ENCODE results near the gene NMT1.

The NMT1 gene

DNA sequence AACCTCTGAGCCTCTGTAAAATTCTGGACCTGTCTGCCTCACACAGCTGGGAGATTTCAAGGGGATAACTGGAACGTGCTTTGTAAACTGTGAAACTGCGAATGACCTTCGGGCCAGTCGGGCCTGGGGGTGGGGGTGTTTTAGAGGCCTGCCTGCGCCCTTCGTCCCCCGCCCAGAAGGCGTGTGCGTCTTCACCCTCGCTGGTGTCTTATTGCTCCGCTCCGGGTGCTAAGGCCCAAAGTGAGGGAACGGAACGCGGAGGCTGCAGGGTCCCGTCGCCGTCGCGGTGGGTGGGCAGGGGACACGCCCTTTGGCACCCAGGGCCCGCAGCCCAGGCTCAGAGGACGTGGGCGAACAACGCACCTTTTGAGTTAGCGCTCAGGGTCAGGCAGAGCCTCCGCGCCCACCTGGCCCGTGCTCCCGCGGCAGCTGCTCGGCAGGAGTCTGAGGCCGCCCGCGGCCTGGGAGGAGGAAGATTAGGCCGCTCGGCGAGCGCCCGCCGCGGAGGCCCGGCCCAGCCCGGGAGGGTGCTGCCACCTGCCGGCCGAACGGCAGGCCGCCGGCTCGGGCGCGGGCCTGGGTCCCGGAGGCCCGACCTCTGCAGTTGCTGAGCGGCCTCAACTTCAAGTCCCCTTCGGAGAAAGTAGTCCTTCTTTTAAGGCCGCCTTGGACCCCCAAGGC lies 39.4 kb upstream of the NMT1 start:
- peak overlapping the region; percentile 47 for H3K4me3 ChIP-seq
- H3K9ac ChIP-seq: no peak overlapping the region
- peaks cover 26% of the 10 kb centered on the region for H3K4me1 ChIP-seq
- peaks cover 31% of the 10 kb centered on the region for H3K36me3 ChIP-seq
- peak overlapping the region; percentile 69 for H3K4me2 ChIP-seq
- H3K27ac ChIP-seq: no peak overlapping the region
- H3K9me3 ChIP-seq: no peaks in the 10 kb centered on the region
- H4K20me1 ChIP-seq: peaks cover 53% of the 10 kb centered on the region
- peaks cover 58% of the 10 kb centered on the region for H3K27me3 ChIP-seq
- TF ChIP-seq Cebpa-rat (IDR thresholded peaks at IDR 0.05): no peak

DNA sequence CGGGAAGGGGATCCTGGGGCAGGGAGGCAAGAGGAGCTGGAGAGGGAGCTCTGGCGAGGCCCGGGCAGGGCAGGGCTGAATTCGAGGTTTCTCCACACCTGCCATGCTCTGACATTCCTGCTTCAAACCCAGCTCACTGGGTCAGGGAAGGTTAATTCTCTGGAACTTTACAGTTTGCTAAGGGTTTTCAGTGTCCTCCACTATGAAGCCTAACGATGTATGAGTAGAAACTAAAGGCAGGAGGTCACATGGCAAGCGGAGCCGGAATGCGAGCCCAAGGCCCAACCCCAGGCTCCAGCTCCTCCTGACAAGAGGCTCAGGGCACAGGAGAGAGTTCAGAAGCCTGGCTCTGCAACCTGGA lies 38.8 kb upstream of the NMT1 start:
- Histone ChIP-seq H3K9ac (no peak overlapping the region), H4K20me1 (peaks cover 53% of the 10 kb centered on the region), H3K27me3 (peaks cover 57% of the 10 kb centered on the region), H3K4me3 (no peak overlapping the region), H3K9me3 (no peaks in the 10 kb centered on the region), H3K36me3 (peaks cover 36% of the 10 kb centered on the region), H3K4me1 (peaks cover 26% of the 10 kb centered on the region), H3K4me2 (peak overlapping the region; percentile 69), H3K27ac (no peak overlapping the region)
- no peak for TF ChIP-seq Cebpa-rat (IDR thresholded peaks at IDR 0.05)

DNA sequence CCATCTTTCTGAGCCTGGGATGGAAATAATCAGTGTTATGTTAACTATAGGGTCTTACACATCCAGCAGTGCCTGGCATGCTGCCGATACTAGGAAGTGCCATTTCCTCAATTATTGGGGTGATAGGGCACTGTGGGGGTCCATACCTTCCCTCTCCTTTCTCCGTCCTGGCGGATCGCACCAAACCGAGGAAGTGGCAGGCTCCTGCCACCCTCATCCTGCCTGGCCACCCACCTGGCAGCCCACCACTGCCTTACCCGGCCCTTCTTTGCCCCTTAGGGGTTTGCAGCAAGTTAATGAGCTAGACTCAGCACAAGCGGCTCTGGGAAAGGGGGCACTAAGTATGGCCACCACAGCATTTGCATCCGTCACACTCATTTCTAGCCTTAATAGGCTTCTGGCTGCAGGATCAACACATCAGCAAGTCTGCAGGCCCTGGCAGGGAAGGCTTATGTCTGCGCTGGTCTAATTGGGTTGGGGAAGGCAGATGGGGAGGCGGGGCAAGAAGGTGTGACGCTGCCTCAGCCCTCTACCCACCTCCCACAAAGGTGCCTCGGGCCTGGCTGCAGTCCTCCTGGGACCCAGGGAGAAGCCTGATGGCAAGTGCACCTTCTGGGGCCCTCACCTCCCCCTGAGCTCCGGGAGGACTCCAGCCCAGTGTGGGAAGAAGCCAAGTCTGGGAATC lies 38.3 kb upstream of the NMT1 start:
- Histone ChIP-seq H3K9me3 (no peaks in the 10 kb centered on the region), H3K4me2 (0 out of 2 replicates have a peak overlapping the region, but pooled peaks have one; percentile 69), H3K36me3 (peaks cover 41% of the 10 kb centered on the region), H3K4me3 (no peak overlapping the region), H3K4me1 (peaks cover 26% of the 10 kb centered on the region), H4K20me1 (peaks cover 50% of the 10 kb centered on the region), H3K9ac (no peak overlapping the region), H3K27ac (no peak overlapping the region), H3K27me3 (peaks cover 52% of the 10 kb centered on the region)
- TF ChIP-seq Cebpa-rat (IDR thresholded peaks at IDR 0.05): no peak

DNA sequence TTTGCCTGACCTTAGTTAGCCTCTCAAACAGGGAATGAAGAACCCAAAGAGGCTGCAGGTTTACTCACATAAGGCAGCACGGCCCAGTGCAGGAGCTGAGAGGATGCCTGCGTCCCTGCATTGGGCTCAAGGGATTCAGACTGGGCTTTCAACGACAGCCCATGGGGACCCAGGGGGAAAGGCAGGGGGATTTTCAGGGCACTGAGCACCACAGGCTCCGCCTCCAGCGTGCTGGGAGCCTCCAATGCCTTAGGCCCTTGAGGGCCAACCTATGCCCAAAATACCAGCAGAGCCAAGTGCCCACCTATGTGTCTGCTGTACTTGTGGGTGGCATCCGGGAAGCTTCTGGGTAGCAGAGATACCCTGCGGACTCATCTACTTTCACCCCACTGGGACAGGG lies 32.0 kb upstream of the NMT1 start:
- H3K36me3 ChIP-seq: peaks cover 80% of the 10 kb centered on the region
- no peak overlapping the region for H3K27ac ChIP-seq
- H3K4me2 ChIP-seq: peak overlapping the region; percentile 59
- no peaks in the 10 kb centered on the region for H3K27me3 ChIP-seq
- H3K9me3 ChIP-seq: no peaks in the 10 kb centered on the region
- TF ChIP-seq Cebpa-rat (IDR thresholded peaks at IDR 0.05): no peak
- peaks cover 32% of the 10 kb centered on the region for H4K20me1 ChIP-seq
- H3K4me1 ChIP-seq: peaks cover 40% of the 10 kb centered on the region
- H3K4me3 ChIP-seq: no peak overlapping the region
- peak overlapping the region; percentile 51 for H3K9ac ChIP-seq

DNA sequence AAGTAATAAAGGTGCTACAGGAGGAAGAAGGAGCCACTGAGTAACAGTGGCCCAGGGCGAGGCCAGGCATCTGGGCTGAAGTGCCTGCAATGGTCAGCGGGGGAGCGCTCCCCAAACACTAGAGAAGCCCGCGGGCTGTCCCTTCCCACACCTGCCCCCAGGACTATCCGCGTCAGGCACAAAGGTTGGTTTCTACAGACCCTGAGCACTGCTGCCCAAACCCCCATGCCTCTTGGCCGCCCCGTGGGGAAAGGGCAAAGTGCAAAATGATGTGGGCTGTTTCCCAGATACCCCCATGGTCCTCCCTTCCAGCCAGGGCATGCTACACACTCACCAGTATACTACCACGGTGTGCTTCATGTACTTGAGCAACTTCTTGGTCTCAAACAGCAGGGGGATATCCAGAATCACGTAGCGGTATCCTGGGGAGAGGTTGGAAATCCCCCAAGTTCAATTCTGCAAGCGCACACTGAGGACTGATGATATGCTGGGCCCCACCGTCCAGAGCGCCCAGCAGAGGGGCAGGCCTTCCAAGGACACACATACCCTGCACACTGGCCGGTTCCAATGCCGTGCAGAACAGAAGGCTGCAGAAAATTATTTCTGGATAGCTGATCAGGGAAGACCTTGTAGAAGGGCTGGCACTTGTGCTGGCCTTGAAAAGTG lies 31.2 kb upstream of the NMT1 start:
- no peak for TF ChIP-seq Cebpa-rat (IDR thresholded peaks at IDR 0.05)
- Histone ChIP-seq H3K27me3 (no peaks in the 10 kb centered on the region), H3K4me3 (no peak overlapping the region), H3K27ac (no peak overlapping the region), H3K9me3 (no peaks in the 10 kb centered on the region), H3K4me1 (peaks cover 40% of the 10 kb centered on the region), H3K4me2 (peak overlapping the region; percentile 59; the same call in 1 of the 2 replicates), H3K36me3 (peaks cover 80% of the 10 kb centered on the region), H4K20me1 (peaks cover 37% of the 10 kb centered on the region), H3K9ac (no peak overlapping the region)

DNA sequence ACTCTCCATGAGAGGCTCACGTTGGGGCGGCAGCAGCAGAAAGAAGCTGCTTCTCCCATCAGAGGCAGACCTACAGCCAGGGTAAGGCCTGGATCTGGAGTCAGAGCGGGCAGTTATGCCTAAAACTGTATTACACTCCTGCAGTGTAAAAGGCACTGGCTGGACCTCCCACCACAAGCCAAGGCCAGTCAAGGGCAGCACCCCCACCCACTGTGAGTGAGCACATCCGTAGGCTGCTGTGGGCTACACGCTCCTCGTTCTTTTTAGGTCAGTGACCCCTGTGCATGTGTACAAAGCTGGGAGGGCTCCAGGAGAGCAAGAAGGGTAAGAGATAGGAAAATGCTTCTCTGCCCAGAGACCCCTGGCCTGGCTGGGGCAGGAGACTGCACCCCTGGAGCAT lies 30.4 kb upstream of the NMT1 start:
- H3K27ac ChIP-seq: no peak overlapping the region; the same call in 1 of the 2 replicates
- H3K4me3 ChIP-seq: no peak overlapping the region
- H3K4me2 ChIP-seq: peak overlapping the region; percentile 63; the same call in 1 of the 2 replicates
- H3K27me3 ChIP-seq: no peaks in the 10 kb centered on the region
- no peak for TF ChIP-seq Cebpa-rat (IDR thresholded peaks at IDR 0.05)
- peaks cover 44% of the 10 kb centered on the region for H3K4me1 ChIP-seq
- no peak overlapping the region for H3K9ac ChIP-seq
- H3K9me3 ChIP-seq: no peaks in the 10 kb centered on the region
- H3K36me3 ChIP-seq: peaks cover 86% of the 10 kb centered on the region
- peaks cover 45% of the 10 kb centered on the region for H4K20me1 ChIP-seq

DNA sequence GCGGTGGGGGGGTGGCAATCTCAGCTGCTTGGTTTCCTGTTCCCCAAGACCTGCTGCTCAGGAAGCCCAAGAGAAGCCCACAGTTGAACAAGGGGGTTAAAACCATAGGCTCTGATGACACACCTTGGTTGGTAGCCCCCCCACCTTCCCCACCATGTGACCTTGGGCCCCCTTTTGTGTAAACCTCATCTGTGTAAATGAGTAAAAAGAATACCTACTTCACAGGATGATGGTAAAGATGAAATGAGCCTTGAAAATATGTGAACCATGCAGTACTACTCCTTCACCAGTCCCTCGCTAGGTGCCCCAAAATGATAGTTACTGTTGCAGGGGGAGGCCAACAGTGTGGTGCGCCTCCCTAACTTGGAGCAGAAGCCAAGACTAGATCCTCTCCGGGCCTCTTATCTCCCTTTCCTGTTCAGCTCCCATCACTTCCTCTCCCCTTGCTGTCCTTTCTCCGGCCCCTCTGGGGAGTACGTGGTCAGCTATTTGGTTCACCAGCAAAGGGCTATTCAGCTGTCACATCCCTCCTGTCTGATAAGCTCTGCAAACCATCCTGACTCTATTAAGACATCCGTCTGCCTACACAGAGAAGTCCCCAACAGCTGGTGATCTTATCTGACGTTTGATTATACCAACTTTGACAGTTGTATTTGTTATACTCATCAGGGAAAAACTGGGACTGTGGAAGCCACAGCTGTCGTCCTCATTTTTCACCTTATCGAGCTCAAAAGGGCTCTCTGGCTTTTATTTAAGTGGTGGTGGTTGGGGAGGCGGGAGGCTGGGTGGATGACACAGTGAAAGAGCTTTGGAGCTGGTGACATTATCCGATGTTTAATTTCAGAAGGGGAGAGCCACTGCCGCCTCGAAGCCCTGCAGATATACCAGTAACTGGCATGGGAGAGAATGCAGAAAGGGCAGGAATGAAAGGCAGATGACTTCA lies 29.6 kb upstream of the NMT1 start:
- Histone ChIP-seq H3K4me1 (peaks cover 48% of the 10 kb centered on the region), H3K4me2 (peak overlapping the region; percentile 63), H3K27me3 (no peaks in the 10 kb centered on the region), H3K4me3 (no peak overlapping the region), H3K9ac (peak overlapping the region; percentile 28; the same call in 1 of the 2 replicates), H3K27ac (peak overlapping the region; percentile 4; the same call in 1 of the 2 replicates), H4K20me1 (peaks cover 53% of the 10 kb centered on the region), H3K9me3 (no peaks in the 10 kb centered on the region), H3K36me3 (peaks cover 87% of the 10 kb centered on the region)
- no peak for TF ChIP-seq Cebpa-rat (IDR thresholded peaks at IDR 0.05)

DNA sequence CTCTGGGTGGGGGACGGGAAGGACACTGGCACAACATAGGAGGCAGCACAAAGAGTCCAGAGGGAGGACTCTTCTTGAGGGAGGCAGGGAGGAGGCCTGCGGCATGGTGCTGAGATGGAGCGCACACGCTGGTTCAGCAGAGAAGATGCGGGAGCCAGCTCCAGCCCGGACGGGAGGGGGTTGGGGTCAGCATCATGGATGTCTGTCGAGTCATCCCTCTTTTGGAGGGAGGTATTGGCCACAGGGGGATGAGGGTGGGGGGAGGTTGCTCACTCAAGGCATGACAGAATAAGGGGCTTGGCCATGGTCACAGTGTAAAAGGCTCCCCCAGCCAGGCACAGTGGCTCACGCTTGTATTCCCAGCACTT lies 29.0 kb upstream of the NMT1 start:
- no peaks in the 10 kb centered on the region for H3K9me3 ChIP-seq
- H3K36me3 ChIP-seq: peaks cover 81% of the 10 kb centered on the region
- H3K4me2 ChIP-seq: peak overlapping the region; percentile 63
- TF ChIP-seq Cebpa-rat (IDR thresholded peaks at IDR 0.05): no peak
- H3K27me3 ChIP-seq: no peaks in the 10 kb centered on the region
- peak overlapping the region; percentile 28; the same call in 1 of the 2 replicates for H3K9ac ChIP-seq
- peaks cover 59% of the 10 kb centered on the region for H4K20me1 ChIP-seq
- H3K27ac ChIP-seq: no peak overlapping the region
- peaks cover 54% of the 10 kb centered on the region for H3K4me1 ChIP-seq
- H3K4me3 ChIP-seq: no peak overlapping the region

DNA sequence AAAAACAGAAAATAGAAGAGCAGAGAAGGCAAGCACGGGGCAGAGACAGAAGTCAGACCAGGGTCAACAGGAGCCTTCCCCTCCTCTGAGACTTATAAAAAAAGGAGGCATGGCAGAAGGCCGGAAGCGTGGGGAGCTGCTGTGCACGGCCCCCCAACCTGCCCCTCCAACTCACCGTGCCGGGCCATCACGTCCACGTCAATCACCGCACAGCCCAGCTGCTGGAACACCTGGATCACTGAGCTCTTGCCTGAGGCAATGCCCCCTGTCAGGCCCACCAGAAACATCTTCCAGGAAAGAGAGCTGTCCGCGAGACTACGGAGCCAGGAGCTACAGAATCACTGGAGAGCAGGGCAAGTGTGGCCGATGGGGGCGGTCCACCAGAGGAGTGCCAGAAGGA lies 26.5 kb upstream of the NMT1 start:
- H3K36me3 ChIP-seq: peaks cover 63% of the 10 kb centered on the region
- peaks cover 75% of the 10 kb centered on the region for H4K20me1 ChIP-seq
- H3K9ac ChIP-seq: no peak overlapping the region
- H3K9me3 ChIP-seq: no peaks in the 10 kb centered on the region
- no peak overlapping the region for H3K4me2 ChIP-seq
- peaks cover 57% of the 10 kb centered on the region for H3K4me1 ChIP-seq
- H3K27ac ChIP-seq: no peak overlapping the region
- H3K4me3 ChIP-seq: no peak overlapping the region
- TF ChIP-seq Cebpa-rat (IDR thresholded peaks at IDR 0.05): no peak
- no peaks in the 10 kb centered on the region for H3K27me3 ChIP-seq
